ENCODE data around the gene POLK. TPM values are rescaled to one million over a fixed set of nuclear protein-coding genes. Genes with fewer than 3 reads are reported as not detected.
"Not testable (repeated sequence)": the region's sequence is repeated elsewhere in the genome, so short reads cannot be mapped to it uniquely, and the experiment has no call there.

POLK gene
- total RNA-seq, 1 donor from 2014 or later, result 38.2 TPM

DNA sequence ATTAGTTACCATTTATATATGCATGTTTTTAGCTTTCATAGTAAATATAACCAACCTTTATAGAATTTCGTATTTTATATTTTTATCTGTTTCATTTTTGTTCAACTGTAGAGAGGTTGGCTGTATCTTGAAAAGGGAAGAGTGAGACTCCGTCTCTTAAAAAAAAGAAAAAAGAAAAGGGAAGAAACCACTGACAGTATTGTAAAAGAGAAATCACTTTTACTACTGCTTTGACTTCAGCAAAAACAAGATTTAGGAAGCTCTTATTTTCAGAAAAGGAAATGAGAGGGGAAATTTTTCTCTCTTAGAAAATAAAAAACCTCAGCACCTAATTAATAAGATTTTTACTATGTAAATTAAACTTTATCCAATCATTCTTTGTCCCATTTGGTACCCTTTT lies 14.4 kb downstream of the POLK start:
- Histone ChIP-seq H3K4me3 (no peak overlapping the region), H3K36me3 (no peaks in the 10 kb centered on the region), H3K27ac (no peak overlapping the region), H3K9me3 (no peaks in the 10 kb centered on the region), H3K27me3 (no peaks in the 10 kb centered on the region), H3K4me1 (peaks cover 6% of the 10 kb centered on the region)
- TF ChIP-seq, protein P1, sequence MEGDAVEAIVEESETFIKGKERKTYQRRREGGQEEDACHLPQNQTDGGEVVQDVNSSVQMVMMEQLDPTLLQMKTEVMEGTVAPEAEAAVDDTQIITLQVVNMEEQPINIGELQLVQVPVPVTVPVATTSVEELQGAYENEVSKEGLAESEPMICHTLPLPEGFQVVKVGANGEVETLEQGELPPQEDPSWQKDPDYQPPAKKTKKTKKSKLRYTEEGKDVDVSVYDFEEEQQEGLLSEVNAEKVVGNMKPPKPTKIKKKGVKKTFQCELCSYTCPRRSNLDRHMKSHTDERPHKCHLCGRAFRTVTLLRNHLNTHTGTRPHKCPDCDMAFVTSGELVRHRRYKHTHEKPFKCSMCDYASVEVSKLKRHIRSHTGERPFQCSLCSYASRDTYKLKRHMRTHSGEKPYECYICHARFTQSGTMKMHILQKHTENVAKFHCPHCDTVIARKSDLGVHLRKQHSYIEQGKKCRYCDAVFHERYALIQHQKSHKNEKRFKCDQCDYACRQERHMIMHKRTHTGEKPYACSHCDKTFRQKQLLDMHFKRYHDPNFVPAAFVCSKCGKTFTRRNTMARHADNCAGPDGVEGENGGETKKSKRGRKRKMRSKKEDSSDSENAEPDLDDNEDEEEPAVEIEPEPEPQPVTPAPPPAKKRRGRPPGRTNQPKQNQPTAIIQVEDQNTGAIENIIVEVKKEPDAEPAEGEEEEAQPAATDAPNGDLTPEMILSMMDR (IDR thresholded peaks at IDR 0.05), result no peak
- intact Hi-C loops (cut with DNase I), result no loop called here
- ATAC-seq (no peak), DNase-seq (no peak)

DNA sequence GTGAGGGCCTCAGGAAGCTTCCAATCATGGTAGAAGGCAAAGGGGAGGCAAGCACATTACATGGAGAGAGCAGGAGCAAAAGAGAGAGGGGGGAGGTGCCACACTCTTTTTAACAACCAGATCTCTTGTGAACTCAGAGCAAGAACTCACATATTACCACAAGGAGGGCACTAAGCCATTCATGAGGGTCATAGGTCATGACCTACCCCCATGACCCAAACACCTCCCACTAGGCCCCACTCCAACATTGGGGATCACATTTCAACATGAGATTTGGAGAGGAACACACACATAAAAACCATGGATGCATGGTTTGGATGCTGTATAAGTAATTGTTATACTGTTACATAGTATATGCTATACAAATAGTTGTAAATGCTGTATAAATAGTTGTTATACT lies 17.5 kb downstream of the POLK start:
- ATAC-seq (no peak), DNase-seq (no peak)
- Histone ChIP-seq H3K4me1 (no peaks in the 10 kb centered on the region), H3K4me3 (no peak overlapping the region), H3K9me3 (no peaks in the 10 kb centered on the region), H3K36me3 (no peaks in the 10 kb centered on the region), H3K27ac (no peak overlapping the region), H3K27me3 (no peaks in the 10 kb centered on the region)
- TF ChIP-seq, protein P1 (IDR thresholded peaks at IDR 0.05), result no peak
- intact Hi-C loops (cut with DNase I), result no loop called here

DNA sequence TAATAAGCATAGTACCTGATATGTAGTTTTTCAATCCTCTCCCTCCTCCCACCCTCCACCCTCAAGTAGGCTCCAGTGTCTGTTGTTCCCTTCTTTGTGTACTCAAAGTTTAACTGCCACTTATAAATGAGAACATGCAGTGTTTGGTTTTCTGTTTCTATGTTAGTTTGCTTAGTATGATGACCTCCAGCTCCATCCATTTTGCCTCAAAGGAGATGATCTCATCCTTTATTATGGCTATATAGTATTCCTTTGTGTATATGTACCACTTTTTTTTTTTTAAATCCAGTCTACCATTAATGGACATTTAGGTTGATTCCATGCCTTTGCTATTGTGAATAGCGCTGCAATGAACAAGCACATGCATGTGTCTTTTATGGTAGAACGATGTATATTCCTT lies 20.5 kb downstream of the POLK start:
- intact Hi-C loops (cut with DNase I), result no loop called here
- Histone ChIP-seq H3K4me3 (no peak overlapping the region), H3K9me3 (no peaks in the 10 kb centered on the region), H3K36me3 (no peaks in the 10 kb centered on the region), H3K4me1 (peaks cover 6% of the 10 kb centered on the region), H3K27me3 (no peaks in the 10 kb centered on the region), H3K27ac (no peak overlapping the region)
- ATAC-seq (no peak), DNase-seq (no peak)
- TF ChIP-seq, protein P1 (IDR thresholded peaks at IDR 0.05), result no peak

DNA sequence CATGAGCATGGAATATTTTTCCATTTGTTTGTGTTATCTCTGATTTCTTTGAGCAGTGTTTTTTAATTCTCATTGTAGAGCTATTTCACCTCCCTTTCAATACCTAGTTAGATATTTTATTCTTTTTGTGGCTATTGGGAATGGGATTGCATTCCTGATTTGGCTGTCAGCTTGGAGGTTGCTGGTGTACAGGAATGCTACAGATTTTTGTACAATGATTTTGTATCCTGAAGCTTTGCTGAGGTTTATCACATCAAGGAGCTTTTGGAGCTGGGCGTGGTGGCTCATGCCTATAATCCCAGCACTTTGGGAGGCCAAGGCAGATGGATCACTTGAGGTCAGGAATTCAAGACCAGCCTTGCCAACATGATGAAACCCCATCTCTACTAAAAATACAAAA lies 22.0 kb downstream of the POLK start:
- DNase-seq; H3K27me3 ChIP-seq; intact Hi-C loops (cut with DNase I): not testable (repeated sequence)

DNA sequence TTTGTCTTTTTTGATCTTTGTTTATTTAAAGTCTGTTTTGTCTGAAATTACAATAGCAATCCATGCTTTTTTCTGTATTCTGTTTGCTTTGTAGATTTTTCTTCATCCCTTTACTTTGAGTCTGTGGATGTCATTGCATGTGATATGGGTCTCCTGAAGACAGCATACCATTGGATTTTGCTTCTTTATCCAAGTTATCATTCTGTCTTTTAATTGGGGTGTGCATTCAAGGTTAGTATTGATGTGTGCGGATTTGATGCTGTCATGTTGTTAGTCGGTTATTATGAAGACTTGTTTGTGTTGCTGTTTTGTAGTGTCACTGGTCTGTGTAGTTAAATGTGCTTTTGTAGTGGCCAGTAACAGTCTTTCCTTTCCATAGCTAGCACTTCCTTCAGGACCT lies 23.0 kb downstream of the POLK start:
- Histone ChIP-seq H3K9me3 (no peaks in the 10 kb centered on the region), H3K4me3 (no peak overlapping the region), H3K4me1 (peaks cover 6% of the 10 kb centered on the region), H3K36me3 (no peaks in the 10 kb centered on the region), H3K27me3 (no peaks in the 10 kb centered on the region), H3K27ac (no peak overlapping the region)
- DNase-seq (no peak), ATAC-seq (no peak)
- intact Hi-C loops (cut with DNase I), result no loop called here
- TF ChIP-seq, protein P1 (IDR thresholded peaks at IDR 0.05), result no peak

More for the DNA sequence above, 22.0 kb downstream of the POLK start:
- not testable (repeated sequence) for H3K4me3 ChIP-seq, H3K4me1 ChIP-seq, ATAC-seq, H3K27ac ChIP-seq, H3K9me3 ChIP-seq, H3K36me3 ChIP-seq

DNA sequence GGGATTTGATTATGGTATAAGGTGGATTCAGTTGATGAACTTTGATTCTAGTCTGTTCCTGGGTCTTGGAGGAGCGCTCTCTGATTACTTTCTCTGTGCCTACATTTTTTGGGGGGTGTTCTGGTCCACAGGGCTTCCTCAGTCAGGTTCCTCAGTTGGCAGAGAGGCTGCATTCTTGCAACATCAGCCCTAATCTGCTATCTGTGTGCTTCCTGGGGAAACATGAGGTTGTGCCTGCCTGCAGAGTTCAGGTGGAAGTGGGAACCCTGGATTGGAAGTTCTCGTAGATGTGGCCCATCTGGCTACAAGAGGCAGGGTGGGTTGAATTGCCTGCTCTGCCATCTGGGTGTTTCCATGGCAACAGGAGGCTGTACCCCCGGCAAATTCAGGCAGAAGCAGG lies 24.5 kb downstream of the POLK start:
- intact Hi-C loops (cut with DNase I), result no loop called here
- ATAC-seq, result no peak
- Histone ChIP-seq H3K4me1 (peaks cover 6% of the 10 kb centered on the region), H3K9me3 (no peaks in the 10 kb centered on the region), H3K27me3 (no peaks in the 10 kb centered on the region), H3K4me3 (no peak overlapping the region), H3K27ac (no peak overlapping the region), H3K36me3 (no peaks in the 10 kb centered on the region)
- TF ChIP-seq, protein P1 (IDR thresholded peaks at IDR 0.05), result no peak
- no peak for DNase-seq

All from upper lobe of right lung (tissue), 1 donor.